ENCODE data around the gene ALS2.
"Not testable (repeated sequence)": the region's sequence is repeated elsewhere in the genome, so short reads cannot be mapped to it uniquely, and the experiment has no call there.

ALS2 gene

DNA sequence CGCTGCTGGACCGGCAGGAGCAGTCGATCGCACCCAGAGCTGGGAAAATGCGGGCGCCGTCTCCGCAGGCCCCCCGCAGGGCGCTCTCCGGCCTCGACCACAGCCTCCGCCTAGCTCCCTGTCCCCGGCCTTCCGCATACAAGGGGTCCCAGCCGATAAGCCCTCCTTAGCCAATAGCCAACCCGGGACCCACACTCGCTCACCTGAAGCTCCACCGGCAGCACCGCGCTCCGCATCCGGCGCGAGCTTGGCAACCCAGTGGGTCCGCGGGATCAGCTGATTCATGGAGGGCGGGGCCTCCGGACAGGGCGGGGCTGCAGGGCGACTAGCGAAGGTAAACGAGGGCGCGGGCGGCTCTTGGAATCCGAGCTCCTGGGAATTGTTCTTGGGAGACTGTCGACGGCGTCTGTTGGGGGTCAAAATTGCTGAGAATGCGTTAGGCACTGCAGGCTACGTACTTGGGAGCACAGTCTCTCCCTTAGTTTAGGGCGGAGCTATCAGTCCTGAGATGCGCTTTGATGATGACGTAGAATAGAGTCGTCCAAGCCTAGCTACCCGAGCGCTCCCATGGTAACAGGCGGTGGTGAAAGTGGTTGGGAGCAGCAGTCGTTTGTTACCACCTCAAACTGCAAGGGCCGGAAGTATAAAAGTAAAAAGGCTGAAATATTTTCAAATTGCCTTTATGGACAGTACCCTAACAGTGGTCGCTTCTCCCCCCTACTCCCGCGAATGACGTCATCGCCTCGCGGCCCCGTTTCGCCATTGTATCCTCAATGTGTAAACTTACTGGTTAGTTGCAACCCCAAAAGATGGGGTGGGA, at the start of gene ALS2:
Gene ALS2, minus strand, starts transcription at position 260 of the 820 bp plus-strand sequence. CDS start 12,048 bp downstream, outside the sequence.
- DNase-seq (ENCODE audit: low read depth) = peak; percentile 99

GRCh38 chr2:201828220-201828619, 47.5 kb upstream of the ALS2 start:
- DNase-seq (ENCODE audit: low read depth) = no peak

DNA sequence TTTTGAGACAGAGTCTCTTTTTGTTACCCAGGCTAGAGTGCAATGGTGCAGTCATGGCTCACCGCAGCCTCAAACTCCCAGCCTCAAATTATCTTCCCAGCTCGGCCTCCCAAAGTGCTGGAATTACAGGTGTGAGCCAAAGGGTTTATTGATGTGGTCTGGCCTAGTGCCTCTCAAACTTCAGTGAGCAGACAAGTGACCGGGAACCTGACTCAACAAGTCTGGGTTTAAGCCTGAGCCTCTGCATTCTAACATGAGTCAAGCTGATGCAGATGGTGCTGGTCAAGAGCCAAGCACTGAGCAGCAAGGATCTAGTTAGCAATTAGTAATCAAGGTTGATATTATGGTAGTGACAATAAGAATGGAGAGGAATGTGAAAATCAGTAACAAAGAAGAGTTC, 46.9 kb upstream of the ALS2 start:
- DNase-seq (ENCODE audit: low read depth) = no peak

DNA sequence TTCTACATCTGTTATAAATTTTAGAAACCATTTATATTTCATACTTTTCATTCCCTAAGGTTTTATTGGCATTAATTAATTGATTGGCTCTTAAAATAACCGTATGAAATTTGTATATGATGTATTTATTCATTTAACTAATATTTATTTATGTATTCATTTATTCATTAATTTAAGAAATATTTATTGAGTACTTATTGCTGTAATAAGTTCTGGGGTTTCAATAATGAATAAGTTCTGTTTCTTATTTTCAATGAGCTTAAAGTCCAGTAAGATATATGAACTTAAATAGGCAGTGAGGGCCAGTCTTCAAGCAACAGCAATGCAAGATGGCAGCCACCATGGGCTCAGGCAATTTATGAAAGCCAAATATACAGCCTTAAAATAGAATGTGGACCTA, 43.5 kb upstream of the ALS2 start:
- DNase-seq (ENCODE audit: low read depth) = no peak

GRCh38 chr2:201821080-201821479, 40.3 kb upstream of the ALS2 start:
- no peak for DNase-seq (ENCODE audit: low read depth)

- DNase-seq (ENCODE audit: low read depth) = peak; percentile 14
Observed at GRCh38 chr2:201820383-201821007, 39.8 kb upstream of the ALS2 start.

DNA sequence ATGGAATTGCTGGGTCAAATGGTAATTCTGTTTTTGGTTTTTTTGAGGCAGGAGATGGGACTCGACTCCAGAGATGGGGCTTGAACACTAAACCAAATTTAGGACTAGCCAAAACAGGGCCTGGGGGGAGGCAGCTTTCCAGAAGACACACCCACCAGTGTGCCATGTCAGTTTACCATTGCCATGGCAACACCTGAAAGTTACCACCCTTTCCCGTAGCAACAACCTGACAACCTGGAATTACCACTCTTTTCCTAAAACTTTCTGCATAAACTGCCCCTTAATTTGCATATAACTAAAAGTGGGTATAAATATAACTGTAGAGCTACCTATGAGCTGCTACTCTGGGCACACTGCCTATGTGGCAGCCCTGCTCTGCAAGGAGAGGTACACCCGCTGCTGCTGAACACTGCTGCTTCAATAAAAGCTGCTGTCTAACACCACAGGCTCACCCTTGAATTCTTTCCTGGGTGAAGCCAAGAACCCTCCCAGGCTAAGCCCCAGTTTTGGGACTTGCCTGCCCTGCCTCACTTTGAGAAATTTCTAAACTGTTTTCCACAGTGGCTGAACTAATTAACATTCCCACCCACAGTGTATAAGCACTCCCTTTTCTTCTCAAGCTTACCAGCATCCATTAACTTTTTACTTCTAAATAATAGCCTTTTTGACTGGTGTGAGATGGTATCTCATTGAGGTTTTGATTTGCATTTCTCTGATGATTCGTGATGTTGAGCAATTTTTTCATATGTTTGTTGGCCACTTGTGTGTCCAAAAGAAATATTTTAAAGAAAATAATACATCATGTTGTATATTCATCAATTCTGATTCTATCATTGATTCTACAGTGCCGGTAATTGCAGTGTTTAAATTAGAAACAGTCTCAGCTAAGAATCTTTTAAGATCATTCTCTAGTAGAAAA, 36.2 kb upstream of the ALS2 start:
- no peak for DNase-seq (ENCODE audit: low read depth)

DNA sequence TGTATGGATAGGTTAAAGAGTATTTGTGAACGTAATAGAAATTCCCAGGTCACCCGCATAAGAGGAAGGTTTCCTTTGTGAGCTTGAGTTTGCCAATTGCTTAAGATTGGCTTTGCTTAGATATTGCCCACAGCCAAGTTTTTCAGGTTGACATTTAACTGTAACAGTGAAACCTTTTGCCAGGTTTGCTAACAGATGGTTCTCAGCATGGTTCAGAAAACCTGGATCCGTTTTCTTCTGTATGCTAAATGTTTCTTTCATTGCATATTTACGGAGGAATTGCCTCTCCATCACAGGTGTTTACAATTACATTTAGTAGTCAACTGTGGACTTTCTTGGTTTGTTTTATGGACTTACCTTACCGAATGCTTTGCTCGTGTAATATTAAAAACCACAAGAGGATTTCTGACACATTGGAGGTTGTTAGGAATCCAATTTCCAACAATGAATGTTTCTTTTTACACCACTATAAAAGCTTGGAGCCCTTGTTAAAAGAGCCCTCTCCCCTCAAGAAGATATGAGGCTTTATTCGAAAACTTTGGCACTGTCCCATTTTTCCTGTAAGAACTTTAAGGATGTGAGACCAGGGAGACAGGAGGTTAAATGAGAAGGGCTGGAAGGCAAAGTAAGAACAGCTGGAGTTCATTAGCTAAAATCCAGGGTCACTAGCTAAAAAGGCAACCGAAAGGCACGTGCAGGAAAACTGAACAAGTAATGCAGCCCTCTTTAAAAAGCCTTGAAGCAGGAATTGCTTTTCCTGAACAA, 33.4 kb upstream of the ALS2 start:
- DNase-seq (ENCODE audit: low read depth) = no peak

DNA sequence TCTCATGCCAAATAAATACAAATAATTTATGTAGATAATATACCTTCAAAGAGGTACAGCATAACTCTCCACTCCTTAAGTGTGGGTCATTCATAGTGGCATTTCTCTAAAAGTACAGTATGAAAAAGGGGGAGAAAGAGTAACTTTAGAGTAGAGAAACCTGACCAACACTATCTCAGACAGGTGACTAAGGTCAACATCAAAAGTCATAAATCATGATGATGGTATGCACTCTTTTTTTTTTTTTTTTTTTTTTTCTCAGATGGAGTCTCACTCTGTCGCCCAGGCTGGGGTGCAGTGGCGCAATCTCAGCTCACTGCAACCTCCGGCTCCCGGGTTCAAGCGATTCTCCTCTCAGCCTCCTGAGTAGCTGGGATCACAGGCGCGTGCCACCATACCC, 29.9 kb upstream of the ALS2 start:
- DNase-seq (ENCODE audit: low read depth) = not testable (repeated sequence)

DNA sequence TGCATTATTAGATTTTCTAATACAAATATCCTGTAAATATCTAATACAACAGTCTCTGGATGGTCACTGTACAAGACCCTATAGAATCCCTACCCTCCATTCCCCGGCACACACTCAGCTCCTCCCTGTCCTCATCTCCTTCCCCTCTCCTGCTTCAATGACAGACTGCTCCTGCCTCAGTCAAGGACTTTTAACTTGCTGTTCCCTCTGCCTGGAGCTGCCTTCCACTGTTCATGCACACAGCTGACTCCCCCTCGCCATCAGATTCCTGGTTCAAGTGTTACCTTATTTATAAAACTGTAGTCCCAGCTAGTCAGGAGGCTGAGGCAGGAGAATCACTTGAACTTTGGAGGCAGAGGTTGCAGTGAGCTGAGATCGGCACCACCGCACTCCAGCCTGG, 28.9 kb upstream of the ALS2 start:
- DNase-seq (ENCODE audit: low read depth) = no peak

DNA sequence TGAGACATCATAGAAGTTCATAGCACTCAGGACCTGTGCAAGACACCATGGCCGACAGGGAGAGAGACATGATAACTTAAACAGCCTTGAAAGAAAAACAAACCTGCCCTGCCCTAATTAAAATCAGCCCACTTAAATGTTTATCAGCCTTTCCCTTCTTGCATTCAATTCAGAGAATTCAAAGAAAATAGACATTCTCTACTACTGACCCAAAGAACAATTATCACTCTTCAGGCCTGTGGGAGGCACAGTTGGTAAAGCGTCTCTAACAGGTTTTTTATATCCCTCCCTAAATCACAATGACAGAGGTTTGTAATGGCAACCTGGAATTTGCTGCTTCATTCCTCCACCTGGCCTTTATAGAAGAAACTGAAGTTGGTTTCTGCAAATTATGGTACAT, 27.3 kb upstream of the ALS2 start:
- DNase-seq (ENCODE audit: low read depth) = no peak

GRCh38 chr2:201807452-201807999, 26.8 kb upstream of the ALS2 start:
- DNase-seq (ENCODE audit: low read depth) = peak; percentile 72

GRCh38 chr2:201806442-201807170, 25.9 kb upstream of the ALS2 start, which contains the start of gene CDK15:
Gene CDK15, plus strand, starts transcription at chr2:201806537. Its CDS starts 128 bp downstream, at chr2:201806665.
- peak; percentile 76 for DNase-seq (ENCODE audit: low read depth)

DNA sequence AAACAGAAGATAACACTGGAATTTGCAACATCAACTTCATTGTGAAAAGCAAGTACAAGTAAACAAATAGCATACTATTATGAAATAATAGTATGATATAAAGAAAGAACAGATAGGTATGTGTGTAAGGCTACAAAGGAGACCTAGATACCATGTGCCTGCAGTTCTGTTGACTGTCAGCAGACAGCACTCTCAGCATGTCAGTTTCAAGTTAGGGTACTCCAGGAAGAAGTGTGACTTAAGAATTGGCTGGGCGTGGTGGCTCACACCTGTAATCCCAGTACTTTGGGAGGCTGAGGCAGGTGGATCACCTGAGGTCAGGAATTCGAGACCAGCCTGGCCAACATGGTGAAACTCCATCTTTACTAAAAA, 18.2 kb upstream of the ALS2 start:
- DNase-seq (ENCODE audit: low read depth) = peak; percentile 67

GRCh38 chr2:201798252-201798913, 17.6 kb upstream of the ALS2 start:
- DNase-seq (ENCODE audit: low read depth) = peak; percentile 98

DNA sequence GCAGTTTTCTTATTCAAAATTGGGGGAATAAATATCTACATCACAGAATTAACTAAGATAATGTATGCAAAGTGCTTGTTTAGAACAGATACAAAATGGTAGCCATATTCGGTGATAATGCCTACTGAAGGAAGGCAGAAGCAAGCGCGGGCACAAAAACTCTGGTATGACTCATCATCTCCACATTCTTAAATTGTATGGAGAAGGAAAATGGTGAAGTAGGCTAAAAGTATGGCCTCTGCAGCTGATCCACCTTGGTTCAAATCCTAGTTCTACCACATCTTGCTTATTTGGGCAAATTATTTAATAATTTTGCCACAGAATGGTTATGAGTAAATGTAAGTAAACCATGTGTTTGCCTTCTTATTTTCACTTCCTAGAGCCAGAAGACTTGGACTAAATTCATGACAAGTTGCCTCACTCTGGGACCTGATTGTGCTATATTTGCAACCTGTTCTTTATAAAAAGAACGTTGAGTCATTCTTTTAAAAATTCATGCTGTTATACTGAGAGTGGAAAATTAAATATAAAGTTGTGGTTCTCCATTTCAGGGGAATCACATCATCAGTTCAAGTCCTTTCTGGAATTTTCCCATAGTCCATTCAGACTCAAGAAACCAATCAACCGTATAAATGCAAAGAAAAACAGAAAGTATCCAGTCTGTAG, 16.6 kb upstream of the ALS2 start:
- peak; percentile 76 for DNase-seq (ENCODE audit: low read depth)

DNA sequence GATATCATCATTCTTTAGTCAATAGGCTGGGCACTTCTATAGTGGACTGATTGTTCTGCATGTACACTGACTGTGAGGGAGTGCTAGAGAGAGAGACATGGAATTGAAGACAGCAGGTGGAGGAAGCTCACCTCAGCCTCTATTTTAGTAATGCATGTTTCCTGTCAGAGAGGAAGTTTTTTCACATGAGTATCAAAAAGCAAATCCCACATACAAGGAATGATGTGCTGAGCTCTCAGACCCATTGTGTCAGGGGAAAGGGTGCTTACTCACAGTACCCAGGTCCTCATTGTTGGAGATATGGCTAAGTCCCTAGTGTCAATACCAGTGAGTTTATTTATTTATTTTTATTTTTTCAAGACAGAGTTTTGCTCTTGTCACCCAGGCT, 15.7 kb upstream of the ALS2 start:
- DNase-seq (ENCODE audit: low read depth) = peak; percentile 36

DNA sequence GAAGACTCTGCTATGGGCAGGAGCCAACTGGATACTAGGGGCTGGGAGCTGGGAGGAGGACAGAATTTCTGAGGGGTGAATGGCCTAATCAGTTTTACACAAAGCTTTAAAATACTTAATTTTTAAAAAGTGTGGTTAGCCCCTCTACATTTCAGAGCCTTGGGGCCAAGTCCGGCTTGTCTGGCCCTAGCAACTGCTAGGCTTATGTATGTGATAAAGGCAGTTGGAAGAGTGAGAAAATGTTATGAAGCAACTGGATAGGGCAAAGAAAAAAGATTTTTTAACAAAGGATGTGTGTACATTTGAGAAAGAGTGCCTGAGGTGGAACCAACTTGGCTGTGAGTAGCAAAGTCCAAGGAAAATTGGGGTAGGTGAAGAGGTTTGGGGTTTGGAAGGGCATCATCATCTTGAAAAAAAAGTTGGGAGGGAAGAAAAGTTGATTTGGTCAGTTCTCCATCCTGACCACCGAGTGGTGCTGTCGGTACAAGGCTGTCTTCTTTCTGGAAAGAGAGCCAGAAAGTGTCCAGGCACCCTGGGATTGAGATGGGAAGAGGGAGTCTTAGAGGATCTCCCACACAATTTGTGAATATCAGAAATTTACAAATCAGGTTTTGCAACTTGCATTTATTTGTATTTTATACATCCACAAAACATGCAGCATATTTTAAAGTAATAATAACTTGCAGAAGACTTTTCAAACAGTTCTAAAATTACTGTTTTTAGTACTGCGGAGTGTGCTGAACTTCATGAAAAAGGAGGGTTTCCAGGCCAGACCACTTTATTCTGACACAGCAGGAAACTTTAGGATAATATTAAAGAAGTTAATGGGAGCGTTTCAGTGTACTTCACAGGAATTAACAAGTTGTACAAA, 15.1 kb upstream of the ALS2 start:
- peak; percentile 79 for DNase-seq (ENCODE audit: low read depth)

- no peak for DNase-seq (ENCODE audit: low read depth)
Observed at GRCh38 chr2:201794294-201794693, 13.6 kb upstream of the ALS2 start.
